Measurements from ENCODE around the gene PTPN11. TPM values are rescaled to one million over a fixed set of nuclear protein-coding genes. Genes with fewer than 3 reads are reported as not detected.

Gene PTPN11
- total and polyA plus RNA-seq, 10 of the 15 experiments (the other 5 are each of a cell fraction or from before 2014, with no cell fraction given): 14.6 to 85.2 (median 58.6) TPM

DNA sequence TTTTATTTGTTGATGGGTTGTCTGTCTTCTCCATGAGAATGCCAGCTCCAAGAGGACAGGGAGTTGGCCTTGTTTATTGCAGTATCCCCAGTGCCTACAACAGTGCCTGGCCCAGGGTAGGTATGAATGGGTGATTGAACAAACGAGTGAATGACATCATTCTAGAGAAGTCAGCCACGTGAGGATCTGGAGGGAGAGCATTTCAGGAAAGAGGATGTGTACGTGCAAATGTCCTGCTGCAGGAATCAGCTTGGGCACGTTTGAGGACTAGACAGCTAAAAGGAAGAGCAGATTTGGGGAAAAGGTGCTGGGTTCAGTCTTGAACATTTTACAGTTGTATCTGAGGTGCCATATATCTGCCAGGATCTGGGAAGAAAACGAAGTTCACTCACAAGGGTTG lies 97.1 kb downstream of the PTPN11 start:
- 37% methylated on average over 5 of the region's 5 CpGs for WGBS (ENCODE audit: insufficient coverage, insufficient replicate concordance, low lambda C conversion rate, missing lambda C conversion rate)
- Histone ChIP-seq H3K9ac (ENCODE audit: control insufficient read depth, insufficient read depth, low read length) (no peak overlapping the region), H3K36me3 (ENCODE audit: control insufficient read depth in 2 of 2, insufficient read depth in 2 of 2, low read length in 1 of 2) (no peaks in the 10 kb centered on the region; a peak in 1 of 4 replicates), H3K79me2 (ENCODE audit: control insufficient read depth, insufficient read depth, low read length) (no peaks in the 10 kb centered on the region), H3K4me3 (no peak overlapping the region), H3K27me3 (replicated peaks in 1 of 2; ENCODE audit: control insufficient read depth in 2 of 2, insufficient read depth in 2 of 2, low read length in 1 of 2) (no peaks in the 10 kb centered on the region), H3K9me3 (replicated peaks; ENCODE audit: control insufficient read depth, insufficient read depth, low read length) (no peaks in the 10 kb centered on the region), H3K4me1 (ENCODE audit: control insufficient read depth, insufficient read depth, low read length) (no peaks in the 10 kb centered on the region), H3K4me2 (ENCODE audit: control insufficient read depth, insufficient read depth) (no peak overlapping the region), H2AFZ (ENCODE audit: control insufficient read depth, low read depth, low read length) (no peak overlapping the region), H4K20me1 (ENCODE audit: control insufficient read depth, insufficient read depth) (no peaks in the 10 kb centered on the region), H3K27ac (ENCODE audit: control insufficient read depth, insufficient read depth) (no peak overlapping the region)
- FAIRE-seq (no peak), ATAC-seq (no peak), DNase-seq (ENCODE audit: low read depth, low spot score) (no peak)
- SMC1A ChIA-PET (ENCODE audit: uncharacterized antibody, unreplicated experiment): no interaction called here
- POLR2A ChIA-PET: no interaction called here
- in situ Hi-C loops (cut with MboI) (no loop called here), intact Hi-C loops (cut with micrococcal nuclease; ENCODE audit: unreplicated experiment) (no loop called here)
- TF ChIP-seq MYC (IDR thresholded peaks at IDR 0.05; ENCODE audit: insufficient read depth, insufficient read length, insufficient replicate concordance, low read length, severe bottlenecking) (no peak), MTA2 (IDR thresholded peaks at IDR 0.05; ENCODE audit: low read depth) (no peak)
- TF ChIP-seq, protein P1, sequence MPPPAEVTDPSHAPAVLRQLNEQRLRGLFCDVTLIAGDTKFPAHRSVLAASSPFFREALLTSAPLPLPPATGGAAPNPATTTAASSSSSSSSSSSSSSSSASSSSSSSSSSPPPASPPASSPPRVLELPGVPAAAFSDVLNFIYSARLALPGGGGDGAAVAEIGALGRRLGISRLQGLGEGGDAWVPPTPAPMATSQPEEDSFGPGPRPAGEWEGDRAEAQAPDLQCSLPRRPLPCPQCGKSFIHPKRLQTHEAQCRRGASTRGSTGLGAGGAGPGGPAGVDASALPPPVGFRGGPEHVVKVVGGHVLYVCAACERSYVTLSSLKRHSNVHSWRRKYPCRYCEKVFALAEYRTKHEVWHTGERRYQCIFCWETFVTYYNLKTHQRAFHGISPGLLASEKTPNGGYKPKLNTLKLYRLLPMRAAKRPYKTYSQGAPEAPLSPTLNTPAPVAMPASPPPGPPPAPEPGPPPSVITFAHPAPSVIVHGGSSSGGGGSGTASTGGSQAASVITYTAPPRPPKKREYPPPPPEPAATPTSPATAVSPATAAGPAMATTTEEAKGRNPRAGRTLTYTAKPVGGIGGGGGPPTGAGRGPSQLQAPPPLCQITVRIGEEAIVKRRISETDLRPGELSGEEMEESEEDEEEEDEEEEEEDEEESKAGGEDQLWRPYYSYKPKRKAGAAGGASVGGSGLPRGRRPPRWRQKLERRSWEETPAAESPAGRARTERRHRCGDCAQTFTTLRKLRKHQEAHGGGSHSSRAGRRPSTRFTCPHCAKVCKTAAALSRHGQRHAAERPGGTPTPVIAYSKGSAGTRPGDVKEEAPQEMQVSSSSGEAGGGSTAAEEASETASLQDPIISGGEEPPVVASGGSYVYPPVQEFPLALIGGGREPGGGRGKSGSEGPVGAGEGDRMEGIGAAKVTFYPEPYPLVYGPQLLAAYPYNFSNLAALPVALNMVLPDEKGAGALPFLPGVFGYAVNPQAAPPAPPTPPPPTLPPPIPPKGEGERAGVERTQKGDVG (CRISPR knock-in tag; IDR thresholded peaks at IDR 0.05): no peak
- RAD21 ChIA-PET (ENCODE audit: unreplicated experiment): interaction anchor here (0.6 kb wide), 1 partner anchor 296 kb away, joined by 3 read pairs; no protein-coding TSS in a partner anchor
- CTCF ChIA-PET: no interaction called here
- BruUV-seq (replicated peaks): no TSS peak

Measured in GM12878 (cell line).